ENCODE measurements around the gene KCNT2. TPM values are rescaled to one million over a fixed set of nuclear protein-coding genes. Genes with fewer than 3 reads are reported as not detected.

Gene KCNT2
- total and polyA plus RNA-seq, 9 of the 15 experiments (the other 6 are each of a cell fraction or from before 2014, with no cell fraction given): 0.13 to 0.73 (median 0.28) TPM

GRCh38 chr1:196366817-196367495 lies 241.3 kb downstream of the KCNT2 start (continued):
- TF ChIP-seq USF2 (CRISPR knock-in tag; IDR thresholded peaks at IDR 0.05): no peak
- no peak for TF ChIP-seq STAT5A (IDR thresholded peaks at IDR 0.05; ENCODE audit: borderline replicate concordance, low read length)
- no peak for TF ChIP-seq ARHGAP35 (IDR thresholded peaks at IDR 0.05; ENCODE audit: partially characterized antibody)
- TF ChIP-seq NR2C2 (CRISPR knock-in tag; IDR thresholded peaks at IDR 0.05): no peak
- TF ChIP-seq NR2C2 (tag; IDR thresholded peaks at IDR 0.05): no peak
- no peak for TF ChIP-seq HNRNPK (IDR thresholded peaks at IDR 0.05; ENCODE audit: low read depth, low read length, poor library complexity, severe bottlenecking)
- no peak for TF ChIP-seq SRSF3 (IDR thresholded peaks at IDR 0.05; ENCODE audit: insufficient read depth, low read length)
- TF ChIP-seq SNAPC5 (CRISPR knock-in tag; IDR thresholded peaks at IDR 0.05): no peak
- TF ChIP-seq NCOA1 (IDR thresholded peaks at IDR 0.05; ENCODE audit: low read depth): no peak
- TF ChIP-seq RHOXF2B (CRISPR knock-in tag; conservative IDR thresholded peaks at IDR 0.05): no peak
- no peak for TF ChIP-seq JUNB (CRISPR knock-in tag; conservative IDR thresholded peaks at IDR 0.05)
- no peak for TF ChIP-seq KLF1 (tag; IDR thresholded peaks at IDR 0.05)
